H1 (cell line): ENCODE measurements around the gene ENTREP1. TPM values are rescaled to one million over a fixed set of nuclear protein-coding genes. Genes with fewer than 3 reads are reported as not detected.

ENCODE experiments used
- BCL11A ChIP-seq, 2 experiments: IDR thresholded peaks; one replicate each; pipeline ENCODE4 v1.6.1; 2011; ENCODE audit warnings: low read depth in 2 of 2, low read length in 2 of 2, mild to moderate bottlenecking in 2 of 2
- GTF2F1 ChIP-seq: IDR thresholded peaks from 2 replicates; pipeline ENCODE4 v1.6.1; 2012; ENCODE audit warnings: low read depth, low read length, improper control_type of control experiment, borderline replicate concordance
- HDAC6 ChIP-seq: IDR thresholded peaks from one replicate; pipeline ENCODE4 v1.7.1; 2012; ENCODE audit warnings: low read depth, mild to moderate bottlenecking, inconsistent platforms, low read length, moderate library complexity
- JUND ChIP-seq: IDR thresholded peaks from 2 replicates; pipeline ENCODE4 v1.6.1; 2011; ENCODE audit warnings: mild to moderate bottlenecking, improper control_type of control experiment, low read length
- NRF1 ChIP-seq: IDR thresholded peaks from 2 replicates; pipeline ENCODE4 v1.6.1; 2011; ENCODE audit warnings: mild to moderate bottlenecking, low read depth, low read length, improper control_type of control experiment
- SRF ChIP-seq: IDR thresholded peaks from 2 replicates; pipeline ENCODE4 v1.6.1; 2011; ENCODE audit warnings: mild to moderate bottlenecking, low read depth, low read length, moderate library complexity
- polyA plus RNA-seq, 7 experiments: library from polyadenylated mRNA; depleted of rRNA in 3 of 7; stranded (reverse) in 5 of 7; unstranded in 2 of 7; fragments of >200 nt in 5 of 7; fragments of 200-250 nt in 2 of 7; gene quantifications; 1 replicate in 5 of 7; 2 replicates in 1 of 7; 4 replicates in 1 of 7; pipeline versions ENCODE4 v1.2.1 to v1.2.3, GENCODE V29; 2011 to 2013; ENCODE audit warnings: missing spikeins in 2 of 7, mixed read lengths in 2 of 7
- total RNA-seq: library from RNA; stranded (reverse); fragmentation: NEBNext Ultra II Directional; extraction: Animal tissue kit (Norgen Biotek cat#: 25700); gene quantifications from 2 replicates; pipeline ENCODE4 v1.2.1, GENCODE V29; 2021
- TF ChIP-seq, protein P1 (sequence below): IDR thresholded peaks from 2 replicates; pipeline ENCODE4 v1.6.1; 2012; ENCODE audit warnings: inconsistent platforms

The ENTREP1 gene
- total and polyA plus RNA-seq, 2 of the 8 experiments (the other 6 are each of a cell fraction or from before 2014, with no cell fraction given) = 15.3 to 25.0 TPM

DNA sequence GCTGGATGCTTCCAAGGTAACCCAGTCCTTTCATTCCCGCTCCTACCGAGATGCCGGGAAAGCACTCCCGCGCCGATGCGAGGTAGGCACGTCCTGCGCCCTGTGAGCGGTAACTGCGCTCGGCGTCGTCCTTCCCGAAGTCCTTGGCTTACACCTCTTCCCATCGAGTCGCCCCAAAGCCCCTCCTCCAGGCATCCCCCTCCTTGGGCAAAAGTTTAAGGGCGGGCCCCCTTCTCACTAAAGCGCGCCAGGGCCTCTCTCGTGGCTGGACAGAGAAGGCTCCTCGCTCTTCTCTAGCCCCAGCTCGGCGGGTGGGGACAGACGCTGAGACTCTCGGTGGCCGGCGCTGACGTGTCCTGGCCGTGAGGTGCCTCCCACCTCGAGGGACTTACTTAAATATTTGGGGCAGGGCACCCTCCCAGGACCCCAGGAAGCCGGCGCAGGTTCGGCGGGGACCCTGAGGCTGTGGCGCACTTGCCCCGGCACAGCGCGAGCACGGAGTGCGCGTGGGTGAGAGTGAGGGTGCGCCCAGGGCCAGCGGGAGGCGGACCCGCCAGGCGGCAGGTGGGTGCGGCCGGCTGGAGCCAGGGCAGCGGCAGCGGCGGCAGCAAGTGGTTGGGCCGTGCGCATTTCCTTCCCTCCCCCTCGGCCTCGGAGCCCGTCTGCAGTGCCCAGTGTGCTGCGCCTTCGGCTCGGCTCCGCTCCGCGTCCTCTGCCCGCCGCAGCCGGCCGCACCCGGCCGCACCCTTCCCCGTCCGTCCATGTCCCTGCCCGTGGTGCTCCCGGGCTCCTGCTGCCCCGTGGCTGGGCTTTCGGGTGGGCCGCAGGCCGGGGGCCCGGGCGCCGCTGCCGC lies at the start of gene ENTREP1 (continued):
- TF ChIP-seq HDAC6 = no peak
- TF ChIP-seq GTF2F1 = no peak
- TF ChIP-seq NRF1 = no peak
- TF ChIP-seq BCL11A (IDR thresholded peaks at IDR 0.05; ENCODE audit: low read depth in 2 of 2, low read length in 2 of 2) = no peak
- TF ChIP-seq, protein P1, sequence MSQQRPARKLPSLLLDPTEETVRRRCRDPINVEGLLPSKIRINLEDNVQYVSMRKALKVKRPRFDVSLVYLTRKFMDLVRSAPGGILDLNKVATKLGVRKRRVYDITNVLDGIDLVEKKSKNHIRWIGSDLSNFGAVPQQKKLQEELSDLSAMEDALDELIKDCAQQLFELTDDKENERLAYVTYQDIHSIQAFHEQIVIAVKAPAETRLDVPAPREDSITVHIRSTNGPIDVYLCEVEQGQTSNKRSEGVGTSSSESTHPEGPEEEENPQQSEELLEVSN = peak; percentile 96
- TF ChIP-seq SRF = no peak
- 0 out of 2 replicates have a peak, but pooled peaks have one; percentile 16 for TF ChIP-seq JUND
